Right lung (tissue), 5 donors: Measurements from ENCODE around the gene USP13. TPM values are rescaled to one million over a fixed set of nuclear protein-coding genes. Genes with fewer than 3 reads are reported as not detected.
"Not testable (repeated sequence)": the region's sequence is repeated elsewhere in the genome, so short reads cannot be mapped to it uniquely, and the experiment has no call there.

Experiments used
- DNase-seq, 2 donors: peaks; one replicate each; pipeline ENCODE4 v3.0.0-alpha.2; 2013
- polyA plus RNA-seq, 5 donors: library from polyadenylated mRNA; unstranded; fragments of 120-200 nt; gene quantifications; one replicate each; pipeline versions ENCODE4 v1.2.1 to v1.2.3, GENCODE V29; 2013; ENCODE audit warnings: inconsistent platforms in 1 of 5, low replicate concordance in 1 of 5; ENCODE audit not compliant: insufficient read length in 5 of 5, insufficient read depth in 1 of 5

USP13 gene
- polyA plus RNA-seq, 5 donors: 14.5 to 27.6 (median 23.3) TPM

DNA sequence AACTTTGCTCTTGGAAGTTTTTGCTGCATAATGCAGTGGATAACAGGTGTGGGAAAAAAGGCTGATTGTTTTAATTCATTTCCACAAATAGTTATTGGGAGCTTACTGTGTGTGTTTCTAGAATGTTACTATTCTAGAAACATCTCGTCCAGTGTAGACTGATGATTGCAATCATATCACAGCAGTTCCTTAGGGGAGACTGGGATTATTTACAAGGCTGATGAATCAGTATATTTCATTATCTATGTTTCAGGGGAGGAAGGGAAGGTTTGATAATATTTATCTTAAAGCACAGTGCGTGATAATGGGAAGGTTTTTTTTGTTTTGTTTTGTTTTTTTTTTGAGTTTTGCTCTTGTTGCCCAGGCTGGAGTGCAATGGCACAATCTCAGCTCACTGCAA is 2.4 kb downstream of the USP13 start:
- no peak for DNase-seq

DNA sequence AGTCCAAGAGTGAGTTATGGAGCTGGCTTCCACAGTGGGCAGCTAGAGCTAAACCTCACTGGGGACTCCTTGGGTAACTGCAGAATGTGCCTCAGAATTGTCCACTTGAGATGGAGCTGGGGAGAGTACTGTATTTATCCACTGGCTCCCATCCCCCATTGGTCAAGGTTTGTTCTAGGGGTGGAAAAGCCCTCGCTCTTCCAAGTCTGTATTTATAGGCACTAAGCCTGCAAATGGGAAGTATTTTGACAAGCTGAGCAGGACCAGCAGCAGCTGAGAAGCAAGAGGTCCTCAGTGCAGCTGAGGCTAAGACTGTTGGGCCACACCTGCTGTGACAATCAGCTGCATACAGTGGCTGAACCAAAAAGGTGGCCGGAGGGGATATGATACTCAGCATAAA is 5.8 kb downstream of the USP13 start:
- DNase-seq: no peak

DNA sequence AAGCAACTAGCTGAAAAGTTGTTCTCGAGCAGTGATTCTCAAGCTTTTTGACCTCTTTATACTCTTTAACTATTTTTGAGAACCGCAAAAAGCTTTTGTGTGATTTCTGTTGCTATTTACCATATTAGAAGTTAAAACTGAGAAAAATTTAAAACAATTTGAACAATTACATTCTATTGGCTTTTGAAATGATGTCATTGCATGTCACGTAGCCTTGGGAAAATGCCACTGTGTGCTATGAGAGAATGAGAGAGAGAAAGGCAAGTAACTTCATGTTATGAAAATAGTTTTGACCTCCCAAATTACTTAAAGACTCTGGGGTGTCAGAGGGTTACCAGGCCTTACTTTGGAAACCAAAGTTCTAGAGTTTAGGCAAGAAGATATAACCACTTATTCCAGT is 8.0 kb downstream of the USP13 start:
- no peak for DNase-seq

DNA sequence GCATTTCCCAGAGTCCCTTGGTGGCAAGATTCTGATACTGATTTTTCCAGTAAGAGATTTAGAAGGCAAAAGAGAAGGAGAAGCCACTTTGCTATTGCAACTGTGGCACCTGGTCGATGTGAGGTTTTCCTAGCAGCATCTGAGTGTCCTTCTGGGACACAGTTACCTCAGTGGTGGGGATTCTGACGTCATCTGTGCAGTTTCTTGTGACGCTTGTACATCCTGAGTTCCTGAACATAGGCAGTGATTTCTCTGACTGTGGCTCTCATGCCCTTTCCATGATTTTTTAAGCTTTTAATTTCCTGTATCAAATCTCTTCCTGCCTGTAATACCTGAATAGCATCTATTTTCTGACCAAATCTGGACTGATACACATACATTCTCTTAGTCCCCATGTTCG is 8.9 kb downstream of the USP13 start:
- DNase-seq: no peak

DNA sequence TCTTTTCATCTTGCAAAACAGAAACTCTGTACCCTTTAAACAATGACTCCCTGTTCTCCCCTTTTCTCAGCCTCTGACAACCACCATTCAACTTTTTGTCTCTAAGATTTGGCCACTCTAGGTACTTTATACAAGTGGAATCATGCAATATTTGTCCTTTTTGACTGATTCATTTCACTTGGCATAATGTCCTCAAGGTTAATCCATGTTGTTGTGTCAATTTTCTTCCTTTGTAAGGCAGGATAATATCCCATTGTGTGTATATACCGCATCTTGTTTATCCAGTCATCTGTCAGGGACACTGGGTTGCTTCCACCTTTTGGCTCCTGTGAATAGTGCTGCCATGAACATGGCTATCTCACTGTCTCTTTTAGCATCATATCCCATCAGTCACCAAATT is 10.3 kb downstream of the USP13 start:
- no peak for DNase-seq

DNA sequence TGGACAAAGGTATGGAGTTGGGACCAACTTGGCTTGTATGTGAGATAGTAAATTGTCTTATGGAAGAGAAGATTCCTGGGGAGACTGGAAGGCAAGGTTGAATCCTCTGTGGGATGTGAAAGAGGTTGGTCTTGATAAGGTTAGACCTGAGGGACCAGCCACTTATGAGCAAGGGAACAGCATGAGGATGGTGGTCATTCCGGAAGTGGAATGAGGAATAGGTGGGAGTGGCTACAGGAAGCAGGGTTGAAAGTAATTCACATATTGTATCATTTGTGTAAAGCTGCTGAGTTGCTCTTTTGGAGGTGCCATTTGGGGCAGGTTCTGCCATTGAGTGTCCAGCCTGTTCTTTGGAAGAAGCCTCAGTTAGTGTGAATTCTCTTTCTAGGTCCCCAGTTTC is 13.2 kb downstream of the USP13 start:
- DNase-seq: no peak

DNA sequence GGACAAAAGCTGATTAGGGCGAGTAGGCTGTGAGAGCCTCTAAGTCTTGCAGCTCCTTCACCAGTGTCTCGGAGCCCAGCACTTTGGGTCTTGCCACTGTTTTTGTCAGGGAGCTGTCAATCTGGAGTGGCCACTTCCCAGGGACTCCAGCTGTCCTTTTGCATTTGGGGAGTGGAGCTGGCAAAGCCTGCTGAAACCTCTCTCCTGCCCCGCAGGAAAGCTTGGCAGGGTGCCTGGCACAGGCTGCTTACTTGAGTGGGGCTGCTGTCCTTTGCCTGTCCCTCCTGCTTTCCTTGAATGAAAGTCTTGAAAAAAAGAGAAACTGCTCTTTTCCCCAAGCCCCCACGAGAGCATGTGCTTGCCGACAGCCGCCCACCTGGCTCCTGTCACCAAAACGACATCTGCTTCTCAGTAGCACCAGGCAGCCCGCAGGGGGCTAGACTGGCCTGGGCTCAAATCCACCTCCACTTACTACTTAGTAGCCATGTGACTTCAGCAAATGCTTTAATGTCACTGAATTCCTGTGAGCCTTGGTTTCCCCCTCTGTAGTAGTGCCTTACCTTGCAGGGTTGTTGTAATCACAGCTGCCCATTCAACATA is 13.7 kb downstream of the USP13 start:
- DNase-seq: no peak

DNA sequence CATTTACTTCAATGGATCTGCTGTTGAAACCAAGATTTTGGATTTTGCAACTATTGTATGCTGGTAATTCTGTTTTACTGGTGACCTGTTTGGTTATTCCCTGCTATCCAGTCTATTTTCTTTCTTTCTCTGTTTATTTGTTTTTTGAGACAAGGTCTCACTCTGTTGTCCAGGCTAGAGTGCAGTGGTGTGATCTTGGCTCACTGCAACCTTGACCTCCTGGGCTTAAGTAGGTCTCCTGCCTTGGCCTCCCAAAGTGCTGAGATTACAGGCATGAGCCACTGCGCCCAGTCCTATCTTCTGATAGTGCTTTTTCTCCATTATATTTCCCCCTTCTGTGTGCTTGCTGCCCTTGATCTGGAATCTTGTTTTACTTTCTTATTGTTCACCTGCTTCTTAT is 15.6 kb downstream of the USP13 start:
- DNase-seq: no peak

DNA sequence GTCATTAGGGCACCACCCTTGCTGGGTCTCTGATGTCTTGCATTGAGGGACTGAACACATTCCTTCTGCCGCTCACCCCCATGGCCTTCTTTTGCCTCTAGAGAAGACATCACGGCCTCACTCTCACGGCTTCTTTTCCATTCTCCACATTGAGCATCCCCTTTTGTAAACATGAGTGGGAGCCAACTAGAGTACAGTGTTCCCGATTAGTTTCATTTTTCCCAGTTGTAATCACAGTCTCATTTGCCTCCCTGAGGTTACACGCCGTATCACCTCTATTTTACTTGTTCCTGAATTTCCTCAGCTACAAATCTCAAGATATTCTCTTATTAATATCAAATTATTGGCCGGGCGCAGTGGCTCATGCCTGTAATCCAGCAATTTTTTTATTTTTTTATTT is 17.5 kb downstream of the USP13 start:
- no peak for DNase-seq

DNA sequence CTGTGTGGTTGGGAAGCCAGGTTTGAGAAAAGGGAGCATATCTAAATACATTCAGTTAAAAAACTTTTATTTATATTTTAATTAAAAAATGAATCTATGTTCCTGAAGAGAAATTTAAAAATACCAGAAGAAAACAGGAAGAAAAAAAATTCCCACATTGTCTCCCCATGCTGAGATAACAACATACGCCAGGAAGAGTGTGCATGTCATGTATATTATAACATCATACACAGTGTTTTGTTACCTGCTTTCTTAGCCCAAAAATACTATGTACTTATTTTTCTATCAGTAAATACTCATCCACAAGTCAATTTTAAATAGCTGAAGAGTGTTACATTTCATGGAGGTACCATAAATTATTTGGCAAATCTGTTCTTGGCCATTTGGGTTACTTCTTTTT is 18.5 kb downstream of the USP13 start:
- DNase-seq: no peak

DNA sequence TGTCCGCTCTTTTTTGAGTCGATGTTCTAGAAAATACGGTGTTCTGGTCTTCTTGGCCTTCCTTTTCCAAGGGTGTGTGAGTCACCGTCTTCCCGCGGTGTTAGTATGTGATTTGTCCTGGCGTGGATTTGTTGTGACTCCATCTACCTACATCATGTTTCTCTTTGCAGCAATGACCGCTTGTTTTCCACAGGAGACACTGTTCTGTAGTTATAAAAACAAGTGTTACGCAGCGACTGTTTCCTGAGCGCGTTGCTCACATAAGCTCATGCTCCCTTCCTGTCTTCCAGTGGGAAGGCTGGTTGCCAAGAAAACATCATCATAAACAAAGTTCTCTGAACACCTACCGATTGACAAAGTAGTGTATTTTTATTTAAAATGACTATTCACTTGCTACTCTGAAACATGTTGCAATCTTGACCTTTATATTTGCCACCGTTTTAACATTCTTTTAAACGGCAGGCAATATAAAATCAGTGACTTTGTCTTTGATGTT is 19.0 kb downstream of the USP13 start:
- DNase-seq: peak in 1 of 2 donors; percentile 50

DNA sequence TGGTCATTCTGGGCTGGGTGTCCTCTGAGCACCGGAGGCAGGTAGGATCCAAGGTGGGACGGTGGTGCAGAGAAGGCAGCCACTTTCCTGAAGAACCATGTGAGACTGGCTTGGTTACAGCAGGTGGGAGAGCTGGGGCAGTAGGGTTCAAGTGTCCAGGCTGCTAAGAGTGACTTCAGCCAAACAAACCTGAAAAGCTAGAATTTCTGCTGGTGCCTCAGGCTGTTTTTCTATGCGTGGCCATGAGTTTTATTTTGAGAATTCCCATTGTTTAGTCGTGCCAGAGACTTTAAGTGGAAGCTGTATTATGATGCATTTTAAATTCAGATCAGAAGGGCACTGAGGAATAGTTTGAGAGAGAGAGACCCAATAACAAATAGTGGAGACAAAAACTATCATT is 20.1 kb downstream of the USP13 start:
- no peak for DNase-seq

DNA sequence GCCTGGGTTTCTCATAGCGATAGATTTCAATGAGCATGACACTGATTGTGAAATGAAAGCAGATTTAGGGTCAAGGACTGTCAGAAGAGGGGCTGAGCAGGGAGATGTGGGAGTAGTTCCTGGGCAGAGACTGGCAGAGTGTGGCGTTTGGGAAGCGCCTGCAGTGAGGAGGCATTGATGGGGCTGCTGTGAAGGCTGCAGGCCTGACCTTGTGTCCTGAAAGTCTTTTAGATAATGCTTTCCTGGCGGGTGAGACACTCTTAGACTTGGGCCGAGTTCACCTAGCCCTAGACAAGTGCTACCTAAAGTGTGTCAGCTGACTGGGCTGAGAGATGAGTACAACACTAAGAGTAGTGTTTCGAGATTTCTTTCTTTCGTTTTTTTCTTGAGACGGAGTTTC is 20.7 kb downstream of the USP13 start:
- no peak for DNase-seq

DNA sequence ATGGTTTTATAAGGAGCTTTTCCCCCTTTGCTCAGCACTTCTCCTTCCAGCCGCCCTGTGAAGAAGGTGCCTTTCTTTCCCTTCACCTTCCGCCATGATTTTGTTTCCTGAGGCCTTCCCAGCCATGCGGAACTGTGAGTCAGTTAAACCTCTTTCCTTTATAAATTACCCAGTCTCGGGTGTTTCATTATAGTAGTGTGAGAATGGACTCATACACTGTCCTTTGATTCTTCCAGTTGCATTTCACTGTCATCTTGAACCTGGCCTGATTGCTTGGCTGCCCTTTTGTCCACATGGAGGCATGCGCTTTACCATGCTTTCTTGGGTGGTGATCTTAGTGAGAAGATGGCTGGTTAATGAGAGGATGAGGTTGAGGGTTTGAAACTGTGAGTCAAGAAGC is 23.2 kb downstream of the USP13 start:
- DNase-seq: no peak

DNA sequence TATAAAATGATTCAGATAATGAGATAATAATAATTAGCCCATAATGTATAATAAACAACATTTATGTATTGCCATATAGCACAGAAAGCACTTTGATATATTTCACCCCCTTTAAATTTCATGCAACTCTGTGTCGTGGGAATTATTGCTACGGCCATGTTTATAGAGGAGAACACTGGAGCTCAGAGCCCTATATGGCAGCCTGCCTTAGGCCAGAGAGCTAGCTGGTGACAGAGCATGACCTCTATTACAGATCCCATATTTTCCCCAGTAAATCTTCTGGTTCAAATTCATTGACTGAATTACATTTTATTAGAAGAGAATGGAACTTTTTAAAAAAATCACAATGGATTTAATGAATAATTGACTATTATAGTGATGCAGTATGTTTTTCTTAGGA is 25.0 kb downstream of the USP13 start:
- DNase-seq: no peak

DNA sequence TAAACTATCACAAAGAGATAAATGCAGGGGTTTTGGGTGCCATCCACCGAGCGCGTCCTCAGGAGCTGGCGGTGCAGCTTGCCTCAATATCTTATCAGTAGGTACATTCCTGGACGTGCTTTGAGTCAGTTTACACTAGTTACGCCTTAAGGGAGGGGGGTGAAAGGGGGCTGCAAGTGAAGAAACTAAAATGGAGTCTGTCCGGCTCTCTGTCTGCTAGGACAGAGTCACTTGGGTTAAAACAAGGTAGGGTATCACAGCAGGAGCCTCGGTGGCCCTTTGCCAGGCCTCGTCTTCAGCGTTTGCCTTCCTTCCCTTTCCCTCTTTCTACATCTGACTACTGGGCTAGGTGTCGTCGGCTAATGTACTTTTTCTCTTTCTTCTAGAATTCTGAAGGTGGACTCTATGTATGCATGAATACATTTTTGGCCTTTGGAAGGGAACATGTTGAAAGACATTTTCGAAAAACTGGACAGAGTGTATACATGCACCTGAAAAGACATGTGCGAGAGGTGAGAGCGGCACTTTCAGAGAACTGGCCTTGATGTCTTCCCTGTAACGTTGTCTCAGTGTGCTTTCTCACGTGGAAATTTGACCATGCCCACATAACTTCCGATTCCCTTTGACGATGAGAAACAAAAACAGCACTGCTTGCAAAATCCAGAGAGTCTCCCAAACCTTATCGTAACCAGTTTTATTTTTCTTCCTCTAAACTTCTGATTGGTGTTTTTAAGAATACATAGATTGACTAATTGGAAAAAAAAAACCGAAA is 28.8 kb downstream of the USP13 start:
- DNase-seq: no peak

DNA sequence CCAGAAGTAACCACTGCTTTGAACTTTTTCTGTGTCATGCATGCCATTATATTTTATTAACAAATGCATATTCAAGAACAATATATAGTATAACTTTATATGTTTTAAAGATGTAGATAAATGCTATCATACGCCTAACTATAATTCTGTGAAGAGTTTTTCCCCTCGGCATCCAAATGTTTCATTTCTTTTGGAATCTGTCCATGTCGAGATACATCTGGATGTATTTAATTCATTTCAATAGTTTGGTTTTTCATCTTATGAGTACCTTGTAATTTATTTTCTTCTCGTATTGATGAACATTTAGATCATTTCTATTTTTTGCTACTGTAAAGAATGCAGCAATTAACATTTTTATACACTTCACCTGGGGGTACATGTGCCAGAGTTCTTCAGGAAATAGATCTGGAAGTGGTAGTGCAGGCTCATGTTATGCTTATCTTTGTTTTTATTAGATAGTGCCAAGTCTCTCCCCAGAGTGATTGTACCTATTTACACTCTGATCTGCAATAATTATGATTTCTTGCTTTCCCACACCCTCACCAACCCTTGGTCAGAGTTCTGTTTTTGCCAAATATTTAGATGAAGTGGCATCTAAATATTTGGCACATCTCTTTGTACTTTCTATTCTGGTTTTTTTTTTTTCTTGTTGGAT is 29.7 kb downstream of the USP13 start:
- DNase-seq: no peak

DNA sequence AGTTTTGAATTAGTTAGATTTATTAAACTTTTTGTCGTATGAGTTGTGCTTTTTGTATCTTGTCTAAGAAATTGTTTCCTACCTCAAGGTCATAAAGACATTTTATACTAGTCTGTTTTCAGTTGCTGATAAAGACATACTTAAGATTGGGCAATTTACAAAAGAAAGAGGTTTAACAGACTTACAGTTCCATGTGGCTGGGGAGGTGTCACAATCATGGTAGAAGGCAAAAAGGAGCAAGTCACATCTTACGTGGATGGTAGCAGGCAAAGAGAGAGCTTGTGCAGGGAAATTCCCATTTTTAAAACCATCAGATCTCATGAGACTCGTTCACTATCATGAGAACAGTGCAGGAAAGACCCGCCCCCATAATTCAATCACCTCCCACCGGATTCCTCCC is 30.4 kb downstream of the USP13 start:
- not testable (repeated sequence) for DNase-seq

DNA sequence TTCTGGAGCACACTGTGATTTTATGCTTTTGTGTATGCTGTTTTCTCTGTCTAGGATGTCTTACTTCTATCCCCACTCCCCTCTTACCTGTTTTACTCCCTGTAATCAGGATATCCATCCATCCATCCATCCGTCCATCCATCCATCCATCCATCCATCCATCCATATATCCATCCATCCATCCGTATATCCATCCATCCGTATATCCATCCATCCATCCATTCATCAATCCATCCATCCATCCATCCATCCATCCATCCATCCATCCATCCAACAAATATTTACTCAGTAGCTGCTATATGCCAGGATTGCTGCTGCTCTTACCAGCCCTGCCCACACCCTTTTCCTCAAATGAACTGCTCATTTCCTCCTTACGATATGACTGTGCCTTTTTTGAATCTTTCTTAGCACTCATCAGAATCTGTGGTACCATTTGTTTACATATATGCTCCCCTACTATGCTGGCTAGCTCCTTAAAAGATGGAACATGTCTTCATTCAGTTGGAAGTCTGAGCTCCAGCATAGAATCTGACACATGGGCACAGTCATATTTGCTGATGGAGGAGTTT is 35.2 kb downstream of the USP13 start:
- no peak for DNase-seq

DNA sequence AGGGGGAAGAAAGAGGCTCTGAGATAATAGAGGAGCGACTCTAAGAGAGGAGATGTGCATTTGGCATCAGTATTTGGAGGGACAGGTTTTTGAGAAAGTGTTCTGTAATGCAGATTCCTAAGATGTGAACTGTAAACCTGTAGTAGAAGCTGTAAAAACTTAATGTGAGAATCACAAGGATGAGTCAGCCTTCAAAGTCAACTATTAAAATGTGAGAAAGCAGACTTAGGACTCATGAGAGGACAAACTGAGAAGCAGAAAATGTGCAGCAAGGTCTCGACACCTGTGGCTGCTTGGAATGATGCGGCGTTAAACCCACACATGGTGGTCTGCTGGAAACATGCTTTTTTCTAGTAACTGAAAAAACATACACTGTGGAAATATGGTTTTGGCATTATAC is 36.0 kb downstream of the USP13 start:
- no peak for DNase-seq

DNA sequence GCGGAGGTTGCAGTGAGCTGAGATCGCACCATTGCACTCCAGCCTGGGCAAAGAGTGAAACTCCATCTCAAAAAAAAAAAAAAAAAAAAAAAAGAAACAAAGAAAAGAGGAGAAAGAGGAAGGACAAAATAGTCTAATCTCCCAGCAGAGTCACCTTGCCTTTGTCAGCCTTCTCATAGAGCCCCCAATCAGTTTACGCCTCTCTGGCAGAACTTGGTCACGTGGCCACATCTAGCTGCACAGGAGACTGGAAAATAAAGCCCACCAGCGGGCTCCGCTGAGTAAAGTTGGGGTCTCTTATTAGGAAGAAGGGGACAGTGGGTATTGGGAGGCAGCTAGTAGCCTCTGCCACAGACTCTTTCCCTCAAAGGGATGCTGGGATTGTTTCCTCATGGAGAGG is 41.9 kb downstream of the USP13 start:
- DNase-seq: no peak

DNA sequence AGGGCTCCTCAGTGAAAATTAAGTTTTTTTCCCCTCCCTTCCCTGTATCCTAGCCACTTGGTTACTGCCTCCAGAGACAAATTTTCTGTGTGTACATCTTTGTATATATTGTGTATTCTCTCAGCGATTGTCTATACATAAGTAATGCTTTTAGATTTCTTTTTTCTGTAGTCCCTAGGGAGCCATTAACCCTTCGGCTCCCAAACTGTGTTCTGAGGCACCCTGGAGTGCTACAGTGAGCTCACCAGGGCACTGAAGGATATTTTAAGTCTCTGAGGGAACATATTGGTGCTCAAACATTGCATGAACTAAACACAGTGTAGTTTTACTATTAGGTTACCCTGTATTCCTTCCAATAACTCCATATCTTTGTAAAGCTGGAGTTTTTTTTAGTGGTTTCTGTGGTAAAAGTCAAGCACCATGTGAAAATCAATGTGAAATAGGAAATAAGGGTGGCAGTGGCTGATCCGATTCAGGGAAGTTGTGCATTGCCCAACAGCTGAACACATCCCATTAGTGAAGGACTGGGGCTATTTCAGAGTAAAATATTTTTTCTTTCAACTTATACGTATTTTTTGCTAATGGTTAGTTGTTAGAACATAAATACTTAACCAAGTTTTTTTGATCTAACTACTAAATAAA is 43.0 kb downstream of the USP13 start:
- DNase-seq: no peak
